Medulla oblongata (tissue), 1 donor: ENCODE measurements around the gene CORO6.

Experiments used
- DNase-seq: peaks from one replicate; pipeline ENCODE4 v3.0.0-alpha.2; 2015; ENCODE audit errors: extremely low spot score

The CORO6 gene

GRCh38 chr17:29613856-29614255 lies 8.9 kb downstream of the CORO6 start:
- DNase-seq: no peak

DNA sequence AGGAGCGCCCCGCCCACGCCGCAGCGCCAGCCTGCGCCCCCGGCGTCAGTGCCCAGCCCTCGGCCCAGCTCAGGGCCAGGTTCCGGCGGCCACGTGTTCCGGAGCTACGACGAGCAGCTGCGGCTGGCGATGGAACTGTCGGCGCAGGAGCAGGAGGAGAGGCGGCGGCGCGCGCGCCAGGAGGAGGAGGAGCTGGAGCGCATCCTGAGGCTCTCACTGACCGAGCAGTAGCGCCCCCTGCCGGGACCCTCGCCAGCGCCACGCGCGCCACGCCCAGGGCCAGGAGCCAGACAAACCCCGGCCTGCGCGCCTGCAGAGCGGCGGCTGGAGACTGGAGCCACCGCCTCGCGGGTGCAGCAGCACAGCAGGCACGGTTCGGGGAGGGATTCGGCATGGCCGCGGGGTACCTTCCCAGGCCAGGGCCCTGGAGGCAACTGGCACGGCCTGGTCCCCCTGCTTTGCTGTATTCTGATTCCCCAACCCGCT lies 9.3 kb downstream of the CORO6 start:
- DNase-seq: peak; percentile 91

DNA sequence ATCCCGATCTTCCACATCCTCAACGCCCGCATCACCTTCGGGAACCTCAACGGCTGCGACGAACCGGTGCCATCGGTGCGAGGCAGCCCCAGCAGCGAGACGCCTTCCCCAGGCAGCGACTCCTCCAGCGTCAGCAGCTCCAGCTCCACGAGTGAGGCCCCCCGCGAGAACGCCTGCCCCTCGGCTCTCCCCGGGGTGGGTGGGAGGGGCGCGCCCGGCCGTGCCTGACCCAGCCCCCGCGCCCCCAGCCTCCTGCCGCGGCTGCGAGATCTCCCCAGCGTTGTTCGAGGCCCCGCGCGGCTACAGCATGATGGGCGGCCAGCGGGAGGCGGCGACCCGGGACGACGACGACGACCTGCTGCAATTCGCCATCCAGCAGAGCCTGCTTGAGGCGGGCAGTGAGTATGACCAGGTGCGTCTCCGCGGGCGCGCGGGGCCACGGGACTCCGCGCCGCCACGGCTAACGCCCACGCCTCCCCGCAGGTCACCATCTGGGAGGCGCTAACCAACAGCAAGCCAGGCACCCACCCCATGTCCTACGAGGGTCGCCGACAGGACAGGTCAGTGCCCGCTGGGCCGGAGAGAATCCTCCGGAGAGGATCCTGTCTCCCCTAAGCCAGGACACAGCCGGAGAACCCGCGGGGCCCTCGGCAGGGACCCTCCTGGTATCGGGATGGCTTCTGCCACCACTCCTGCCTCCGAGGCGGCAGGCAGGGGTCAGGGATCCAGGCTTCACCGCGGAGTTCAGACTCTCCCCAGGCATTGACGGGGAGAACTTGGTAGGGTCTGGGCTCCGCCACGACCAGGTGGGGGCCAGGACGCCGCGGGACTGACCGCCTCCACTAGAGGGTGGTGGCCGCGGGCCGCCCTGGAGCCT lies 10.1 kb downstream of the CORO6 start:
- no peak for DNase-seq

GRCh38 chr17:29612094-29612403 lies 10.7 kb downstream of the CORO6 start:
- no peak for DNase-seq

- no peak for DNase-seq
These were observed 11.2 kb downstream of the CORO6 start for GRCh38 chr17:29611351-29612093.

GRCh38 chr17:29610395-29610794 lies 12.3 kb downstream of the CORO6 start:
- DNase-seq: no peak

- DNase-seq: no peak
These were observed 13.7 kb downstream of the CORO6 start for GRCh38 chr17:29608986-29609385.

DNA sequence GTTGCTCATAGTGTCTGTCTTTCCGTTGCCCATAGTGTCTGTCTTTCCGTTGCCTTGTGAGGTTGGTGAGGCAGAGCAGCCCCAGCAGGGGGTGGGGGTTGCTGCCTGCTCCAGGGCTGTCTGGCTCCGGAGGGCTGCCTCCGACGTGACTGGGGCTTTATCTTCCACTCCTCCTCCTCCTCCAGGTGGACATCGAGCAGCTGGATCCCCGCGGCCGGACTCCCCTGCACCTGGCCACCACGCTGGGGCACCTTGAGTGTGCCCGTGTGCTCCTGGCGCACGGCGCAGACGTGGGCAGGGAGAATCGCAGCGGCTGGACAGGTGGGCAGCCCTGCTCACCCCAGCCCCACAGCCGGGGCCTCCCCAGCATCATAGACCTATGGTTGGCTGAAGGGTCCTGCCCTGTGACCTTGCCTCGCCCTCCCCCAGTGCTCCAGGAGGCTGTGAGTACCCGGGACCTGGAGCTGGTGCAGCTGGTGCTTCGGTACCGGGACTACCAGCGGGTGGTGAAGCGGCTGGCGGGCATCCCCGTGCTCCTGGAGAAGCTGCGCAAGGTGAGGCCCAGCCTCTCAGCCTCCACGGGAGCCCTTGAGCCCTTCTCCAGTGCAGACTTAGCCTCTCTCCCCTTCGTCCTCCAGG lies 15.0 kb downstream of the CORO6 start:
- no peak for DNase-seq

GRCh38 chr17:29603109-29603674 lies 19.5 kb downstream of the CORO6 start:
- no peak for DNase-seq

DNA sequence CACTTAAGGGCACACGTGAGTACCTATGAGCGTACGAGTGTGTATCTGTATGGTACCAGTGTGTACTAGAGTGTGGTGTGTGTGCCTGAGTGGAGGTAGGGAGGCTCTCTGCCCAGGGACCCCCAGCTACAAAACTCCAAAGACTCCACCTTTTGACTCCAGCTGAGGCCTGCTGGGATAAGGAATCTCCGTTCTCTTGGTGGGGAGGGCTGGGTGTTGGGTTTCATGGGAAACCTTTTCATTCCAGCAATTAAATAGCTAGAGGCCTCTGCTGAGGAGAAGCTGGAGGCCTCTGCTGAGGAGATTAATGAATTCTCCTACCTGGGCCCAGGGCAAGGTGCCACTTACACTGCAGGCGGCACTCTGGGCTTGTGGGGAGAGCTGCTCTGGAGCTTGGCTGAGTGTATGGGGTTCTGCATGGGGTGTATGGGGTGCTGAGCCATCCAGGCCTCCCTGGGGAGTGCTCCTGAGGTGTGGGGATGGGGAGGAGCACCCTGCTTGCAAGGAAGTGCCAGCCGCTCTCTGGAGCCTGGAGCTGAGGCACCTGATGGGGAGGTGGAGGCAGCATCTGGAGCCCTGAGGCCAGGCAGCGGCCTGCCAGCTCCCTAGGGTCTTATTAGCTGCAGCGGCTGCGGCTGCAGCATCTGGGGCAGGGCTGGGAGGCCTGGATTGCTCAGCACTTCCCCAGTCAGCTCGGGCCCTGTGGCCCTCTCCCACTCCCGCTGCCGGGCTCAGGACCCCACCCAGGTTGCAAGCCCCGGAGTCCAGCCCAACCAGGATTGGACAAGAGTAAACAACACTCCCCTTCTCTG lies 25.1 kb downstream of the CORO6 start:
- no peak for DNase-seq

DNA sequence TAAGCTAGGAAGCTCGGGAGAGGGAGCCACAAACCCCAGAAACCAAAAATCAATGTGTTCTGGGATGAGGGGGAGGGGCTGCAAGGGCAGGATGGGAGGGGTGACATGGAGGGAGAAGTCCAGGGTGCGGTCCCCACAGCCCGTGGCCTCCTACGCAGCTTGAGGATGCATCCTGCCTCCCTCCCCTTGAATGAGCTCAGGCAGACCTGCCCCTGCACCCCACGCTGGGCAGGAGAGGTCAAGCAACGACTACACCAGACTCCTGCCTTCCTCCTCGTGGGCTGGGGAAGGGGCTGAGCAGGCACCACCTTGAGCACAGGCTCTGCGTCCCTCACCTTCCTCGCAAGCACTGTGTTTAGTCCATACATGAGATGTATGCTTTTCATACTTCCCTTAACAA lies 25.9 kb downstream of the CORO6 start:
- DNase-seq: no peak

DNA sequence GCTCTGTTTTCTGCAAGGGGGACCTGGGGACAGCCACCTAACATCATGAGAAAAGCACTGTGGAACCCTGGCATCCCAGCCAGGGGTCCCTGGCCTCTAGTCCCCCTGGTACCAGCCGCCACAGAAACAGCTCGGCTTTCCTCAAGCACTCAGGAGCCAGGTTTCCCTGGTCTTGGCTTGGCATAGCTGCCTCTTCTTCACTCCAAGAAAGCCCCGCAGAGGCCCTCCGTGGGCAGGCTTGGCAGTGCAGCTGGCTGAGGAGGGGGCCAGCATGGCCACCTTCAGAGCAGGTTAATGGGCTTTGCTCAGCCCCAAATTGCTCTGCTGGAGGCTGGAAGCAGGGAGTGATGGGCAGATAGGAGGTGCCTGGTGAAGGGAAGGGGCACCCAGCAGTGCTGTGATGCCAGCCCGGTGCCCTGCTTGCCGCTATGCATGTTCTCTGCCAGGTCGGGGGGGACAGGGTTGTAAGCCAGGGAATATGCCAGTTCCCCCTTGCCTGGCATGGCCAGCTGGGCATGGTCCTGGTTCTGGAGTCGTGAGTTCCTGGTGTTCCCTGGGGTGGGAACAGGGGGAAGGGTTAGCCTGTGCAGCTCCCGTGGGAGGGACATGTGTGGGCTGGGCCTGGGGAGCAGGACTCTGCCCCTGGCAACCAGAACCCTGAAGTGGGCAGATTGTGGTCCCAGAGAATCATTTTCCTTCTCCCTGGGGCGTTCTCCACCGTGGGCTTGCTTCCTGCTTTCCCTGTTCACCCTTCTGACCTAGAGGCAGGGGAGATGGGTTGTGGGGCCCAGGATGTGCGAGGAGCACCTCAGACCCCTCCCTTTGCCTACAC lies 26.6 kb downstream of the CORO6 start:
- DNase-seq: no peak

DNA sequence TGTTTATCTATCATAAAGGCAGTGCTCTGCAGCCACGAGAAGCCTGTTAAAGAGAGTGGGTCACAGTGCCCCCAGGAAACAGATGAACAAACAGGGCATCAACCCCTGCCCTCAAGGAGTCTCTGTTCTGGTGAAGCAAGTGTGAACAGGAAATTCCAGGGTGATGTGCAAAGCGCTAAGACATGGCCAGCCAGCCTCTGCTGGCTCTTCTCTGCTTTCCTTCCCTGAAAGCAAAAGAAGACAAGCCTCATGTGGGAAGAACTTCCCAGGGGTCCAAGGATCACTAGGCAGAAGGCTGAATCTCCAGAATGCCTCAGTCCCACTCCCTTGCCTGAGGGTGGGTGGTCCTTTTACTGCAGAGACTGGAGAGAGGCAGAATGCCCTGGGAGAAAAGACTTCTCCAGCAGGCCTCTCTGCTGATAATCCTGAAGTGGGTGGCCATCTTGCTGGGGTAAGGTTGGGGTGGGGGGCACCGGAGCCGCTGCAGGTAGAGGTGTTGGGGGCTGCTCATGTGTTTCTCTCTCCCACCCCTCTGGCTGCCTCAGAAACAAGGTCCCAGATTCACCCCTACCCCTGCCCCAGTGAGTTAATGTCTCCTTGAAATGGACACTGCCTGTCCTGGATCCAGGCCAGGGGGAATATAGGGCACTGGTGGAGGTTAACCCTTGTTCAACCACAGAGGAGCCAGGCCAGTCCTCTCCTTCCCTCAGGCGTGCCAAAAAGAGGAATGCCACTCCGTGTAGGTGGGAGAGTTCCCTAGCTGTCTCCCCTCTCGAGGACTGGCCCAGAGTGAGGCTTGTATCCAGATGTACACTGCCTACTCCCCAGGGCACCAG lies 27.4 kb downstream of the CORO6 start:
- DNase-seq: no peak

GRCh38 chr17:29594519-29595090 lies 28.1 kb downstream of the CORO6 start:
- DNase-seq: no peak

- no peak for DNase-seq
These were observed 28.9 kb downstream of the CORO6 start for GRCh38 chr17:29593591-29594518.

GRCh38 chr17:29592850-29593551 lies 29.7 kb downstream of the CORO6 start, which contains the start of gene ANKRD13B:
ANKRD13B (plus strand) TSS chr17:29593132; CDS start chr17:29593622, 490 bp downstream.
- DNase-seq: peak; percentile 61
